ENCODE measurements around the gene GNAS-AS1.

DNA sequence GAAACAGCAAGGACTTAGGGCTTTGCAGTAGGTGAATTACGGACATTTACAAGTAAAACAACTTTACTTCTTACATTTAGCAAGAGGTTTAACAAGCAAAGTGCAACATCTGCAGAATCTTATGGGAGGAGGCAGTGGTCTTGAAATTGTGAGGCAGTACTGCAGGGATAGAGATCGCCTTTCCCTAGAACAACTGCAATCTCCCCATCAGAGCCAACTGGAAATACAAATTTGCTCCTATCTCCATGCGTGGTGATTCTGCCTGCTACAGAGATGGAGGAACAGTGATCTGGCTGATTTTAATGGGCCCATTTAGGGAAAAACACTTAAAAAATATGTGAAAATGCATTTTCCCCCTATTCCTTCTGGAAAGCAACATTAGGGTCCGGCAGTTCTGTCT is 27.7 kb upstream of the GNAS-AS1 start:
- TF ChIP-seq POLR2AphosphoS5 (IDR thresholded peaks at IDR 0.05; ENCODE audit: low read depth, low read length) (no peak), POLR2A (IDR thresholded peaks at IDR 0.05; ENCODE audit: low read depth, low read length) (no peak), PAX5 (IDR thresholded peaks at IDR 0.05; ENCODE audit: insufficient read depth, low read length, severe bottlenecking) (no peak), SPI1 (IDR thresholded peaks at IDR 0.05; ENCODE audit: low read depth, low read length) (no peak), TAF1 (IDR thresholded peaks at IDR 0.05; ENCODE audit: low read depth, low read length) (no peak), POU2F2 (IDR thresholded peaks at IDR 0.05; ENCODE audit: low read depth, low read length) (no peak)
